Keratinocyte (primary cell): ENCODE results near the gene NFAT5.

Source experiments
- EZH2 ChIP-seq: IDR thresholded peaks from one replicate; pipeline ENCODE4 v1.6.1; 2012; ENCODE audit warnings: inconsistent platforms, mild to moderate bottlenecking, low read length, moderate library complexity
- TF ChIP-seq, protein P1 (sequence below), 3 experiments: IDR thresholded peaks in 1 of 3; conservative IDR thresholded peaks in 1 of 3; optimal IDR thresholded peaks in 1 of 3; 2 replicates in 2 of 3; 3 replicates in 1 of 3; pipeline versions ENCODE3 to v1.5.1; 2011; ENCODE audit warnings: low read length in 3 of 3, mild to moderate bottlenecking in 3 of 3, moderate library complexity in 2 of 3, control low read depth in 1 of 3, inconsistent platforms in 1 of 3; ENCODE audit not compliant: insufficient read depth in 2 of 3; ENCODE audit errors: extremely low read depth in 1 of 3

DNA sequence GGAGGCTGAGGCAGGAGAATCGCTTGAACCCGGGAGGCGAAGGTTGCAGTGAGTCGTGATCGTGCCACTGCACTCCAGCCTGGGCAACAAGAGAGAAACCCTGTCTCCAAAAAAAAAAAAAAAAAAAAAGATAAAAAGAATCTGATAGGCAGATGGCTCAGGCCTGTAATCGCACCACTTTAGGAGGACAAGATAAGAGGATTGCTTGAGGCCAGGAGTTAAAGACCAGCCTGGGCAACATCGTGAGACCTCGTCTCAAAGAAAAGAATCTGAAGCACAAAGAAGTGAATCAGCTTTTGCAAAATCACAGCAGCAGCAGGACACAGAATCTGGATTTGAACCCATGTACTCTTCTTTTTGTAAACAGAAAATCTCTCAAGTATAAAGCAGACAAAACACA, 181.3 kb downstream of the NFAT5 start:
- TF ChIP-seq, protein P1, sequence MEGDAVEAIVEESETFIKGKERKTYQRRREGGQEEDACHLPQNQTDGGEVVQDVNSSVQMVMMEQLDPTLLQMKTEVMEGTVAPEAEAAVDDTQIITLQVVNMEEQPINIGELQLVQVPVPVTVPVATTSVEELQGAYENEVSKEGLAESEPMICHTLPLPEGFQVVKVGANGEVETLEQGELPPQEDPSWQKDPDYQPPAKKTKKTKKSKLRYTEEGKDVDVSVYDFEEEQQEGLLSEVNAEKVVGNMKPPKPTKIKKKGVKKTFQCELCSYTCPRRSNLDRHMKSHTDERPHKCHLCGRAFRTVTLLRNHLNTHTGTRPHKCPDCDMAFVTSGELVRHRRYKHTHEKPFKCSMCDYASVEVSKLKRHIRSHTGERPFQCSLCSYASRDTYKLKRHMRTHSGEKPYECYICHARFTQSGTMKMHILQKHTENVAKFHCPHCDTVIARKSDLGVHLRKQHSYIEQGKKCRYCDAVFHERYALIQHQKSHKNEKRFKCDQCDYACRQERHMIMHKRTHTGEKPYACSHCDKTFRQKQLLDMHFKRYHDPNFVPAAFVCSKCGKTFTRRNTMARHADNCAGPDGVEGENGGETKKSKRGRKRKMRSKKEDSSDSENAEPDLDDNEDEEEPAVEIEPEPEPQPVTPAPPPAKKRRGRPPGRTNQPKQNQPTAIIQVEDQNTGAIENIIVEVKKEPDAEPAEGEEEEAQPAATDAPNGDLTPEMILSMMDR (optimal IDR thresholded peaks at IDR 0.05 in 1 of 3, IDR thresholded peaks at IDR 0.05 in 1 of 3, conservative IDR thresholded peaks at IDR 0.05 in 1 of 3; ENCODE audit: extremely low read depth in 1 of 3, insufficient read depth in 2 of 3, low read length in 3 of 3) = no peak
- TF ChIP-seq EZH2 = no peak
